Ovary (tissue), 9 donors: ENCODE data around the gene SACM1L. TPM values are rescaled to one million over a fixed set of nuclear protein-coding genes. Genes with fewer than 3 reads are reported as not detected.

Experiments
- DNase-seq, 5 donors: peaks; one replicate each; pipeline ENCODE4 v3.0.0-alpha.2; 2019 to 2020
- H3K27ac ChIP-seq, 2 donors: fragments of 200-600 bp; one replicate each; pipeline versions ENCODE4 v1.5.1 to v1.8.0; 2019 to 2022
- H3K27me3 ChIP-seq: fragments of 200-600 bp; one replicate; pipeline ENCODE4 v1.8.0; 2022
- H3K36me3 ChIP-seq: fragments of 200-600 bp; sonication (generic); one replicate; pipeline ENCODE4 v1.5.1; 2019
- H3K4me1 ChIP-seq: one replicate; pipeline ENCODE4 v1.8.1; 2013; ENCODE audit warnings: mild to moderate bottlenecking, moderate library complexity; ENCODE audit not compliant: insufficient read depth
- H3K4me3 ChIP-seq: fragments of 200-600 bp; sonication (generic); one replicate; pipeline ENCODE4 v1.5.1; 2017
- H3K9me3 ChIP-seq, 2 donors: fragments of 200-600 bp in 1 of 2; sonication (generic) in 1 of 2; one replicate each; pipeline versions ENCODE4 v1.5.1 to v1.8.1; 2013 to 2019; ENCODE audit warnings: mild to moderate bottlenecking in 1 of 2, moderate library complexity in 1 of 2
- EP300 ChIP-seq: sonication (generic); formaldehyde crosslinking; IDR thresholded peaks from one replicate; pipeline ENCODE4 v1.6.1; 2017; ENCODE audit warnings: antibody characterized with exemption
- POLR2A ChIP-seq: fragments of 450-650 bp; IDR thresholded peaks from one replicate; pipeline ENCODE4 v1.6.1; 2017; ENCODE audit warnings: antibody characterized with exemption, mild to moderate bottlenecking, moderate library complexity
- WGBS, 3 donors: extraction: QIAGEN DNeasy Blood & Tissue Kit in 1 of 3; methylation state at CpG; one replicate each; pipeline versions ENCODE4 v1.1.5 to v1.1.7; 2013 to 2017; 5-methylcytosine and 5-hydroxymethylcytosine counted together
- intact Hi-C, 4 donors: fragments of 100-400 bp; cut with DNase I; formaldehyde crosslinking; loops; one replicate each; pipeline versions ENCODE4 v1.11.0 to v1.15.1; 2022 to 2023
- polyA plus RNA-seq, 2 donors: library from polyadenylated mRNA; stranded (reverse); fragments of 200-250 nt in 1 of 2; fragments of 350-450 nt in 1 of 2; fragmentation: Illumina TruSeq in 1 of 2; extraction: RNeasy Lipid Tissue Mini Kit (QIAGEN cat#74804) in 1 of 2; gene quantifications; one replicate each; pipeline ENCODE4 v1.2.3, GENCODE V29; 2013 to 2014
- total RNA-seq, 7 donors: library from RNA; depleted of rRNA in 2 of 7; stranded (reverse); fragments of >200 nt in 2 of 7; fragmentation: NEBNext Ultra II Directional in 3 of 7; extraction: Animal tissue kit (Norgen Biotek cat#: 25700) in 3 of 7; gene quantifications; one replicate each; pipeline versions ENCODE4 v1.1.0 to v1.2.4, GENCODE V29; 2016 to 2023
- TF ChIP-seq, protein P1 (sequence below), 3 donors: fragments of 450-650 bp in 2 of 3; fragments of 200-600 bp in 1 of 3; IDR thresholded peaks; one replicate each; pipeline versions ENCODE4 v1.5.1 to v1.8.0; 2016 to 2022; ENCODE audit warnings: antibody characterized with exemption in 3 of 3, mild to moderate bottlenecking in 1 of 3
- donor health status: DM: no; HTN: no; CAD: no; lungs with moderate emphysema.
- donor health status: DM: no; HTN: no; CAD: no.
- donor health status: Bipolar disorder and iron deficiency.
- donor health status: DM: yes; HTN: yes; CAD: no.
- donor health status: DM: no; HTN: no; CAD: no.
- donor health status: DM: yes; HTN: yes; CAD: no.

The SACM1L gene
- total and polyA plus RNA-seq, 9 donors = 19.0 to 47.3 (median 32.1) TPM

DNA sequence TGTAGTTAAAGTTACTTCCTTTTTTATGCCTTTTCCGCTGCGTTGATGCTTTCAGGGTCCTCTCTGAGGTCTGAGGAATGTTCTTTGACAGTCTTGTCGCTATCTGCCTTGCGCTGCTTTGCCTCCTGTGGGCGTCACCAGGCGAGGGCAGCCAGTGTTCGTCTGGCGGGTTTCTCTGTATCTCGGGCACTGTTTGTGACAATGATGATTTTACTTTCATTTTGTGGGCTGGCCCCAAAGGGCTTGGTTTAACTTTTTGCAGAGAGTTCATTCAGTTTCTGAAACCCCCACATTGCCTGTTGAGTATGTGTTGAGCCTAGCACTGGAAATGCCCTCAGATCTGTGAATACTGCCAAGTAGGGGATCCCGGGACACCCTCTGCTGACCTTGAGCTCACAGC lies 24.6 kb upstream of the SACM1L start:
- H3K36me3 ChIP-seq = no peaks in the 10 kb centered on the region
- TF ChIP-seq EP300 (no peak), POLR2A (no peak)
- TF ChIP-seq, protein P1, sequence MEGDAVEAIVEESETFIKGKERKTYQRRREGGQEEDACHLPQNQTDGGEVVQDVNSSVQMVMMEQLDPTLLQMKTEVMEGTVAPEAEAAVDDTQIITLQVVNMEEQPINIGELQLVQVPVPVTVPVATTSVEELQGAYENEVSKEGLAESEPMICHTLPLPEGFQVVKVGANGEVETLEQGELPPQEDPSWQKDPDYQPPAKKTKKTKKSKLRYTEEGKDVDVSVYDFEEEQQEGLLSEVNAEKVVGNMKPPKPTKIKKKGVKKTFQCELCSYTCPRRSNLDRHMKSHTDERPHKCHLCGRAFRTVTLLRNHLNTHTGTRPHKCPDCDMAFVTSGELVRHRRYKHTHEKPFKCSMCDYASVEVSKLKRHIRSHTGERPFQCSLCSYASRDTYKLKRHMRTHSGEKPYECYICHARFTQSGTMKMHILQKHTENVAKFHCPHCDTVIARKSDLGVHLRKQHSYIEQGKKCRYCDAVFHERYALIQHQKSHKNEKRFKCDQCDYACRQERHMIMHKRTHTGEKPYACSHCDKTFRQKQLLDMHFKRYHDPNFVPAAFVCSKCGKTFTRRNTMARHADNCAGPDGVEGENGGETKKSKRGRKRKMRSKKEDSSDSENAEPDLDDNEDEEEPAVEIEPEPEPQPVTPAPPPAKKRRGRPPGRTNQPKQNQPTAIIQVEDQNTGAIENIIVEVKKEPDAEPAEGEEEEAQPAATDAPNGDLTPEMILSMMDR (IDR thresholded peaks at IDR 0.05) = no peak
- no peak overlapping the region for H3K27ac ChIP-seq
- DNase-seq = no peak
- intact Hi-C loops = no loop called here
- no peaks in the 10 kb centered on the region for H3K9me3 ChIP-seq
- H3K27me3 ChIP-seq = no peaks in the 10 kb centered on the region
- WGBS, 3 donors = 32 to 55% (median 42%) methylated on average over 10 of the region's 10 CpGs
- H3K4me3 ChIP-seq = no peak overlapping the region
- H3K4me1 ChIP-seq = peaks cover 1% of the 10 kb centered on the region

DNA sequence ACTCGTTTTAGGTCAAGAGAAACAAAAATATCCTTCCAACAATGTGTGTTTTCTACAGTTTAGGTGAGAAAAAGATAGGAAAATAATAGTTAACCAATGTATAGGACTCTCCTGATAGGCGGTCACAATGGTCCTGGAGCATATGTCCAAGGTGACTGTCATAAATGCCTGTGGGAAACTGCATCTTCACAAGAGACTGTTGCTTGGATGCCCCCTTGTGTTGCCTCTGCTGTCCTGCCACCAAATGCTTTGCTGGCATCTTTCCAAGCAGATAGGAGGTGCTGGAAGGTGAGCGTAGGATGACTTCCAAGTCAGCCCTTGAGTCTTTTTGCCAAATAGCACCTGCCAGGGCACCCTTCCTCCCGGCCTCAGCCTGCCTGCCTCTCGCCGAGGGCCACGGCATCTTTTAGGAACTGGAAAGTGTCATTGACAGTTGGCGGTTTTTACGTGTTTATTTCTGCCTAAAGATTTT lies 24.1 kb upstream of the SACM1L start:
- WGBS, 3 donors = 78 to 90% (median 83%) methylated on average over 9 of the region's 9 CpGs
- H3K27ac ChIP-seq = no peak overlapping the region

DNA sequence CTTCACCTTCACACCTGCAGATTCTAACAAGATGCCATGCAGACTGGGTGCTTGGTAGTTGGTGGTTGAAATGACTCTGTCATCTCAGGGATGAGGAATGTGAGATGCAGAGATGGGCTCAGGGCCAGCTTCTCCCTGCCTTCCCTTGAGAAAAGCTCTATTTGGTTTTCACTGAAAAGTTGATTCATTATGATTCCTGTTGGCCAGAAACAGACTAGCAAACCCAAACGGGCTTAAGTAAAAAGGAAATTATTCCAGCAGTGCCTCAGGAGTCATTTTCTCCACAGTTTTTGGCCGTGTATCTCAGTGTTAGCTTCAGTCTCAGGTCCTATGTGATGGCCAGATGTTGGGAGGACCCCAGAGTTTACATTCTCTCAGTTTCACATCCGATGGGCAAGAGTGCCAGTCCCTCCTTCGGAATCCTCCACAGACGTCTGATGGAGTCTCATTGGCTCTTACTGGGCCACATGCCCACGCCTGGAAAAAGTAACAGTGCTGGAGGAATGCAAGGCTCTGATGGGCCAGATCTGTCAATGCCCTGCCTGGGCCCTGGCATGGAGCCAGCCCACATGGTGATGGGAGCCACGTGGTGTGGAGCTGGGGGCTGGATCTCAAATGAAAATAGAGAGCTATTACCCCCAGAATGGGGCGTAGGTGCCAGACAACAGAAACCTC lies 22.3 kb upstream of the SACM1L start:
- H3K4me1 ChIP-seq = peaks cover 3% of the 10 kb centered on the region
- DNase-seq = peak in 1 of 5 donors; percentile 40
- intact Hi-C loops = no loop called here

More for the DNA sequence above, 24.1 kb upstream of the SACM1L start:
- intact Hi-C loops = no loop called here
- no peak overlapping the region for H3K4me3 ChIP-seq
- H3K4me1 ChIP-seq = peaks cover 1% of the 10 kb centered on the region
- DNase-seq = no peak
- no peaks in the 10 kb centered on the region for H3K9me3 ChIP-seq
- H3K27me3 ChIP-seq = no peaks in the 10 kb centered on the region
- TF ChIP-seq POLR2A = no peak
- TF ChIP-seq, protein P1 (IDR thresholded peaks at IDR 0.05) = no peak
- no peak for TF ChIP-seq EP300
- H3K36me3 ChIP-seq = no peaks in the 10 kb centered on the region

DNA sequence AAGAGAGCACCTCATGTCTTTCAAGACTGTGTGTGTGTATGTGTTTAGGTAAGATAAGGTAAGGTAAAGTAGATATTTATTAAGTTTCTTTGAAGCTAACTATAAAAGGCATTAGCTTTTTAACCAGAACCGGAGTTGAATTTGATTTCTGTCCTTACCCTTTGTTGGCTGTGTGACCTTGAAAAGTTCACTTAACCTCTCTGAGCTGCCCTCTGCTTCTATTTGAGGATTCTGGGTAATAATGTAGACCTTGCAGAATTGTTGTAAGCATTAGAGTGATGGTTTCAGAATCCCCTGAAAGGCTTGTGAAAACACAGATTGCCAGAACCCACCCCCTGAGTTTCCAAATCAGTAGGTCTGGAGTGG lies 21.6 kb upstream of the SACM1L start:
- H3K9me3 ChIP-seq = no peaks in the 10 kb centered on the region
- H3K27me3 ChIP-seq = no peaks in the 10 kb centered on the region
- TF ChIP-seq, protein P1 (IDR thresholded peaks at IDR 0.05) = no peak
- TF ChIP-seq EP300 = no peak
- no peak for TF ChIP-seq POLR2A
- WGBS, 3 donors = 50 to 63% (median 52%) methylated on average over 1 of the region's 1 CpG
- peaks cover 3% of the 10 kb centered on the region for H3K4me1 ChIP-seq
- intact Hi-C loops = no loop called here
- no peak for DNase-seq
- H3K27ac ChIP-seq = no peak overlapping the region
- H3K36me3 ChIP-seq = no peaks in the 10 kb centered on the region
- H3K4me3 ChIP-seq = no peak overlapping the region

More for the DNA sequence above, 22.3 kb upstream of the SACM1L start:
- no peak overlapping the region for H3K4me3 ChIP-seq
- TF ChIP-seq, protein P1 (IDR thresholded peaks at IDR 0.05) = no peak
- no peaks in the 10 kb centered on the region for H3K36me3 ChIP-seq
- no peaks in the 10 kb centered on the region for H3K9me3 ChIP-seq
- H3K27ac ChIP-seq = no peak overlapping the region
- H3K27me3 ChIP-seq = no peaks in the 10 kb centered on the region
- WGBS, 3 donors = 39 to 45% (median 43%) methylated on average over 8 of the region's 8 CpGs
